Measurements from ENCODE around the gene ZFP28.

Gene ZFP28

GRCh38 chr19:56596676-56597075 is 57.9 kb downstream of the ZFP28 start:
- no peak for DNase-seq

GRCh38 chr19:56597696-56598095 is 58.9 kb downstream of the ZFP28 start:
- DNase-seq: no peak

- no peak for DNase-seq
Observed at GRCh38 chr19:56601375-56601774, 62.6 kb downstream of the ZFP28 start.

GRCh38 chr19:56603829-56604228 is 65.1 kb downstream of the ZFP28 start:
- DNase-seq: no peak

Data from activated CD8-positive, alpha-beta memory T cell treated with anti-CD3 and anti-CD28 coated beads, Interleukin-2, amount 50 U/mL, for 4 hours (primary cell).